IMR-90 (cell line): Measurements from ENCODE around the gene GHR. TPM values are rescaled to one million over a fixed set of nuclear protein-coding genes. Genes with fewer than 3 reads are reported as not detected.

Source experiments
- ATAC-seq: fragments of 200-7000 bp; cut with Tn5 transposase; 2 replicates; pipeline ENCODE4 v1.9.1; 2020; ENCODE audit warnings: low read depth, mild to moderate bottlenecking, moderate library complexity
- BruUV-seq: library from RNA; stranded (reverse); fragments of 400-500 nt; replicated peaks from 2 replicates; lab custom pipeline; 2021; lab: Mats Ljungman, UMichigan
- CTCF ChIA-PET: fragments of 300-600 bp; formaldehyde crosslinking; extraction: SDS; loops from one replicate; lab custom pipeline; 2021; ENCODE audit warnings: antibody characterized with exemption; lab: Yijun Ruan, JAX
- POLR2A ChIA-PET: fragments of 300-600 bp; sonication (Branson Sonifier 250); formaldehyde crosslinking; loops from one replicate; lab custom pipeline; 2022; ENCODE audit warnings: antibody characterized with exemption; ENCODE audit not compliant: unreplicated experiment; lab: Charles Lee
- DNase-seq: peaks from one replicate; pipeline ENCODE4 v3.0.0; 2013
- H2AFZ ChIP-seq: replicated peaks from 2 replicates; pipeline ENCODE3; 2013; ENCODE audit warnings: low read length, mild to moderate bottlenecking; ENCODE audit not compliant: poor library complexity
- H2AK5ac ChIP-seq: 2 replicates; pipeline ENCODE4 v1.6.1; 2013; ENCODE audit warnings: low read depth, low read length, inconsistent platforms
- H2AK9ac ChIP-seq: replicated peaks from 2 replicates; pipeline ENCODE3; 2013; ENCODE audit warnings: mild to moderate bottlenecking, low read depth, low read length, moderate library complexity; ENCODE audit not compliant: poor library complexity
- H2BK120ac ChIP-seq: 2 replicates; pipeline ENCODE4 v1.6.1; 2013; ENCODE audit warnings: low read depth, low read length, inconsistent platforms
- H2BK15ac ChIP-seq: 3 replicates; pipeline ENCODE4 v1.6.1; 2013; ENCODE audit warnings: low read depth, low read length, inconsistent platforms
- H2BK20ac ChIP-seq: 2 replicates; pipeline ENCODE4 v1.6.1; 2013; ENCODE audit warnings: low read depth, mild to moderate bottlenecking, inconsistent platforms, low read length, moderate library complexity
- H2BK5ac ChIP-seq: 2 replicates; pipeline ENCODE4 v1.6.1; 2013; ENCODE audit warnings: mild to moderate bottlenecking, low read depth, low read length, inconsistent platforms; ENCODE audit not compliant: poor library complexity, severe bottlenecking
- H3K14ac ChIP-seq: replicated peaks from 2 replicates; pipeline ENCODE4 v1.6.1; 2013; ENCODE audit warnings: low read depth, low read length, inconsistent platforms
- H3K18ac ChIP-seq: 2 replicates; pipeline ENCODE4 v1.6.1; 2013; ENCODE audit warnings: low read depth, low read length, control low read depth
- H3K23ac ChIP-seq: 2 replicates; pipeline ENCODE4 v1.6.1; 2013; ENCODE audit warnings: low read depth, low read length, inconsistent platforms
- H3K27ac ChIP-seq: 2 replicates; pipeline ENCODE4 v1.5.1; 2013; ENCODE audit warnings: mild to moderate bottlenecking, control low read depth, low read length; ENCODE audit not compliant: insufficient read depth
- H3K27me3 ChIP-seq: 2 replicates; pipeline ENCODE4 v1.6.1; 2013; ENCODE audit warnings: low read length; ENCODE audit not compliant: control insufficient read depth, insufficient read depth
- H3K36me3 ChIP-seq: 2 replicates; pipeline ENCODE4 v1.6.1; 2013; ENCODE audit warnings: low read length, mixed read lengths; ENCODE audit not compliant: control insufficient read depth, insufficient read depth
- H3K4ac ChIP-seq: 2 replicates; pipeline ENCODE4 v1.6.1; 2013; ENCODE audit warnings: low read depth, low read length, inconsistent platforms
- H3K4me1 ChIP-seq: 2 replicates; pipeline ENCODE4 v1.6.1; 2013; ENCODE audit warnings: low read length, mixed read lengths; ENCODE audit not compliant: control insufficient read depth, insufficient read depth
- H3K4me2 ChIP-seq: 2 replicates; pipeline ENCODE4 v1.6.1; 2013; ENCODE audit warnings: low read depth, mild to moderate bottlenecking, control low read depth, low read length, moderate library complexity
- H3K4me3 ChIP-seq: 2 replicates; pipeline ENCODE4 v1.5.1; 2013; ENCODE audit warnings: low read depth, mild to moderate bottlenecking, control low read depth, low read length, moderate library complexity; ENCODE audit not compliant: insufficient read depth
- H3K56ac ChIP-seq: 2 replicates; pipeline ENCODE4 v1.6.1; 2013; ENCODE audit warnings: low read length, inconsistent platforms; ENCODE audit not compliant: insufficient read depth; ENCODE audit errors: extremely low read depth
- H3K79me1 ChIP-seq, 2 experiments: 2 replicates each; pipeline ENCODE4 v1.6.1; 2013; ENCODE audit warnings: low read length in 2 of 2, inconsistent platforms in 1 of 2, low read depth in 1 of 2
- H3K9ac ChIP-seq: 2 replicates; pipeline ENCODE4 v1.6.1; 2013; ENCODE audit warnings: low read depth, low read length, control low read depth
- H3K9me1 ChIP-seq: 2 replicates; pipeline ENCODE4 v1.6.1; 2013; ENCODE audit warnings: low read length, inconsistent platforms; ENCODE audit not compliant: insufficient read depth
- H3K9me3 ChIP-seq: 2 replicates; pipeline ENCODE4 v1.6.1; 2013; ENCODE audit warnings: low read length; ENCODE audit not compliant: control insufficient read depth, insufficient read depth
- H4K20me1 ChIP-seq: 2 replicates; pipeline ENCODE4 v1.6.1; 2013; ENCODE audit warnings: low read length, inconsistent platforms; ENCODE audit not compliant: insufficient read depth
- H4K5ac ChIP-seq: 2 replicates; pipeline ENCODE4 v1.6.1; 2013; ENCODE audit warnings: mild to moderate bottlenecking, low read depth, low read length, control low read depth
- H4K8ac ChIP-seq, 2 experiments: 2 replicates each; pipeline ENCODE4 v1.6.1; 2013; ENCODE audit warnings: low read depth in 2 of 2, low read length in 2 of 2, control low read depth in 1 of 2, inconsistent platforms in 1 of 2
- H4K91ac ChIP-seq: 2 replicates; pipeline ENCODE4 v1.6.1; 2013; ENCODE audit warnings: low read depth, low read length, inconsistent platforms; ENCODE audit not compliant: insufficient read depth
- CEBPB ChIP-seq: IDR thresholded peaks from 2 replicates; pipeline ENCODE4 v1.6.1; 2012; ENCODE audit warnings: low read depth, low read length, improper control_type of control experiment
- CHD1 ChIP-seq: IDR thresholded peaks from 2 replicates; pipeline ENCODE4 v1.6.1; 2012; ENCODE audit warnings: low read depth, low read length, improper control_type of control experiment
- FOS ChIP-seq: fragments of 150-350 bp; IDR thresholded peaks from 2 replicates; pipeline ENCODE4 v1.6.1; 2016; ENCODE audit warnings: low read depth, low read length
- MAFK ChIP-seq: IDR thresholded peaks from 2 replicates; pipeline ENCODE4 v1.6.1; 2012; ENCODE audit warnings: low read depth, low read length, improper control_type of control experiment
- MXI1 ChIP-seq: IDR thresholded peaks from 2 replicates; pipeline ENCODE4 v1.6.1; 2012; ENCODE audit warnings: low read depth, mild to moderate bottlenecking, low read length, moderate library complexity, borderline replicate concordance
- NFE2L2 ChIP-seq: fragments of 150-350 bp; IDR thresholded peaks from 2 replicates; pipeline ENCODE4 v1.6.1; 2016; ENCODE audit warnings: low read depth, mild to moderate bottlenecking, low read length
- RCOR1 ChIP-seq: IDR thresholded peaks from 2 replicates; pipeline ENCODE4 v1.6.1; 2012; ENCODE audit warnings: mild to moderate bottlenecking, low read length, improper control_type of control experiment; ENCODE audit not compliant: insufficient replicate concordance
- RFX5 ChIP-seq: IDR thresholded peaks from 2 replicates; pipeline ENCODE4 v1.8.0; 2012; ENCODE audit warnings: low read depth, mild to moderate bottlenecking, low read length, moderate library complexity
- SMC3 ChIP-seq: fragments of 150-350 bp; IDR thresholded peaks from 2 replicates; pipeline ENCODE4 v1.6.1; 2016; ENCODE audit warnings: low read depth, mild to moderate bottlenecking, antibody characterized with exemption, low read length, moderate library complexity
- WGBS, 2 experiments: methylation state at CpG; one replicate each; pipeline versions ENCODE4 v1.1.5 to v1.1.7; 2013; ENCODE audit warnings: missing lambda C conversion rate in 2 of 2; ENCODE audit not compliant: insufficient read length in 1 of 2; ENCODE audit errors: extremely low coverage in 2 of 2; 5-methylcytosine and 5-hydroxymethylcytosine counted together
- dilution Hi-C: fragments of 300-500 bp; cut with HindIII; formaldehyde crosslinking; loops from one replicate; pipeline ENCODE4 v1.14.3; 2018; ENCODE audit warnings: low sequenced_read_pairs; ENCODE audit not compliant: unreplicated experiment
- in situ Hi-C: fragments of 300-500 bp; cut with MboI; formaldehyde crosslinking; loops from 3 replicates; pipeline ENCODE4 v1.14.3; 2019; ENCODE audit warnings: low sequenced_read_pairs, inconsistent platforms, mixed read lengths
- intact Hi-C: fragments of 100-400 bp; cut with micrococcal nuclease; formaldehyde crosslinking; loops from 2 replicates; pipeline ENCODE4 v1.10.0; 2022
- polyA plus RNA-seq, 3 experiments: library from polyadenylated mRNA; depleted of rRNA; stranded (reverse); fragments of >200 nt; gene quantifications; 2 replicates each; pipeline ENCODE4 v1.2.3, GENCODE V29; 2012; ENCODE audit warnings: low replicate concordance in 1 of 3
- total RNA-seq: library from RNA; depleted of rRNA; stranded (reverse); fragments of >200 nt; gene quantifications from 2 replicates; pipeline ENCODE4 v1.2.3, GENCODE V29; 2012
- TF ChIP-seq, protein P1 (sequence below): conservative IDR thresholded peaks from 2 replicates; pipeline ENCODE4 v1.5.1; 2012; ENCODE audit warnings: mild to moderate bottlenecking, low read depth, low read length, improper control_type of control experiment
- TF ChIP-seq, protein P2 (sequence below): fragments of 150-350 bp; IDR thresholded peaks from 2 replicates; pipeline ENCODE4 v1.6.1; 2017; ENCODE audit warnings: mild to moderate bottlenecking, antibody characterized with exemption, low read length, low read depth

GHR gene
- total and polyA plus RNA-seq, 2 of the 4 experiments (the other 2 are of a cell fraction): 0.36 to 1.1 TPM

DNA sequence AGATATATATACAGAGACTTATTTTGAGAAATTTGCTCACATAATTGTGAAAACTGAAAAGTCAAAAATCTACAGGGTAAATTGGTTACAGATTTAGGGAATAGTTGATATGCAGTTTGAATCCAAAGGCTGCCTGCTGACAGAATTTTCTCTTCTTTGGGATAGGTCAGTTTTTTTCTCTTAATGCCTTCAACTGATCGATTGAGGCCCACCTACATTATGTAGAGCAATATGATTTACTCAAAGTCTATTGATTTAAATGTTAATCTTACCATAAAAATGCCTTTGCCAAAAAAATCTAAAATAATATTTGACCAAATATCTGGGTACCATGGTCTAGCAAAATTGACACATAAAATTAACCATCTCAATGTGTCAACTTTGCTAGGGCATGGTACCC lies 3.9 kb upstream of the GHR start:
- intact Hi-C loops: no loop called here
- BruUV-seq: no TSS peak
- no peak overlapping the region for H3K23ac ChIP-seq
- no peak overlapping the region for H3K18ac ChIP-seq
- no peak overlapping the region for H4K5ac ChIP-seq
- WGBS, 2 experiments: no CpG with 5 or more reads among the region's 1 CpG
- H2BK5ac ChIP-seq: no peak overlapping the region
- H3K4me2 ChIP-seq: no peak overlapping the region
- no peak overlapping the region for H2BK20ac ChIP-seq
- no peak overlapping the region for H3K14ac ChIP-seq
- no peaks in the 10 kb centered on the region for H3K36me3 ChIP-seq
- H3K56ac ChIP-seq: no peak overlapping the region
- H4K91ac ChIP-seq: no peak overlapping the region
- no peak overlapping the region for H2AK5ac ChIP-seq
- no peaks in the 10 kb centered on the region for H3K4me1 ChIP-seq
- in situ Hi-C loops: no loop called here
- H3K79me1 ChIP-seq: no peaks in the 10 kb centered on the region
- no peak for DNase-seq
- ChIA-PET CTCF (no interaction called here), POLR2A (no interaction called here)
- dilution Hi-C loops: no loop called here
- H3K9ac ChIP-seq: no peak overlapping the region
- no peak overlapping the region for H2BK120ac ChIP-seq
- no peak overlapping the region for H2BK15ac ChIP-seq
- H2AK9ac ChIP-seq: no peak overlapping the region
- no peak overlapping the region for H3K4ac ChIP-seq
- no peak for ATAC-seq
- H3K27me3 ChIP-seq: no peaks in the 10 kb centered on the region
- no peak overlapping the region for H3K27ac ChIP-seq
- no peak overlapping the region for H3K4me3 ChIP-seq
- H3K9me1 ChIP-seq: no peaks in the 10 kb centered on the region
- no peak overlapping the region for H4K8ac ChIP-seq
- TF ChIP-seq RFX5 (no peak), CEBPB (no peak), CHD1 (no peak), MXI1 (no peak), MAFK (no peak), SMC3 (no peak), FOS (no peak), RCOR1 (no peak), NFE2L2 (no peak)
- TF ChIP-seq, protein P1, sequence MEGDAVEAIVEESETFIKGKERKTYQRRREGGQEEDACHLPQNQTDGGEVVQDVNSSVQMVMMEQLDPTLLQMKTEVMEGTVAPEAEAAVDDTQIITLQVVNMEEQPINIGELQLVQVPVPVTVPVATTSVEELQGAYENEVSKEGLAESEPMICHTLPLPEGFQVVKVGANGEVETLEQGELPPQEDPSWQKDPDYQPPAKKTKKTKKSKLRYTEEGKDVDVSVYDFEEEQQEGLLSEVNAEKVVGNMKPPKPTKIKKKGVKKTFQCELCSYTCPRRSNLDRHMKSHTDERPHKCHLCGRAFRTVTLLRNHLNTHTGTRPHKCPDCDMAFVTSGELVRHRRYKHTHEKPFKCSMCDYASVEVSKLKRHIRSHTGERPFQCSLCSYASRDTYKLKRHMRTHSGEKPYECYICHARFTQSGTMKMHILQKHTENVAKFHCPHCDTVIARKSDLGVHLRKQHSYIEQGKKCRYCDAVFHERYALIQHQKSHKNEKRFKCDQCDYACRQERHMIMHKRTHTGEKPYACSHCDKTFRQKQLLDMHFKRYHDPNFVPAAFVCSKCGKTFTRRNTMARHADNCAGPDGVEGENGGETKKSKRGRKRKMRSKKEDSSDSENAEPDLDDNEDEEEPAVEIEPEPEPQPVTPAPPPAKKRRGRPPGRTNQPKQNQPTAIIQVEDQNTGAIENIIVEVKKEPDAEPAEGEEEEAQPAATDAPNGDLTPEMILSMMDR: no peak
- TF ChIP-seq, protein P2, sequence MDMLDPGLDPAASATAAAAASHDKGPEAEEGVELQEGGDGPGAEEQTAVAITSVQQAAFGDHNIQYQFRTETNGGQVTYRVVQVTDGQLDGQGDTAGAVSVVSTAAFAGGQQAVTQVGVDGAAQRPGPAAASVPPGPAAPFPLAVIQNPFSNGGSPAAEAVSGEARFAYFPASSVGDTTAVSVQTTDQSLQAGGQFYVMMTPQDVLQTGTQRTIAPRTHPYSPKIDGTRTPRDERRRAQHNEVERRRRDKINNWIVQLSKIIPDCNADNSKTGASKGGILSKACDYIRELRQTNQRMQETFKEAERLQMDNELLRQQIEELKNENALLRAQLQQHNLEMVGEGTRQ: no peak
- no peak overlapping the region for H2AFZ ChIP-seq
- H3K9me3 ChIP-seq: no peaks in the 10 kb centered on the region
- H4K20me1 ChIP-seq: no peaks in the 10 kb centered on the region
